ENCODE data around the gene CSF2RB.

The CSF2RB gene

GRCh38 chr22:36936362-36937116 lies 23.1 kb downstream of the CSF2RB start:
- DNase-seq (ENCODE audit: low read depth) = no peak

- no peak for DNase-seq (ENCODE audit: low read depth)
Measured at GRCh38 chr22:36937319-36938027, 24.0 kb downstream of the CSF2RB start.

DNA sequence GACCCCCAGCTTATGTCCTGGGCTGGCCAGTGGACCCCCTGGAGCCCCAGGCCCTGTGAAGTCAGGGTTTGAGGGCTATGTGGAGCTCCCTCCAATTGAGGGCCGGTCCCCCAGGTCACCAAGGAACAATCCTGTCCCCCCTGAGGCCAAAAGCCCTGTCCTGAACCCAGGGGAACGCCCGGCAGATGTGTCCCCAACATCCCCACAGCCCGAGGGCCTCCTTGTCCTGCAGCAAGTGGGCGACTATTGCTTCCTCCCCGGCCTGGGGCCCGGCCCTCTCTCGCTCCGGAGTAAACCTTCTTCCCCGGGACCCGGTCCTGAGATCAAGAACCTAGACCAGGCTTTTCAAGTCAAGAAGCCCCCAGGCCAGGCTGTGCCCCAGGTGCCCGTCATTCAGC lies 24.6 kb downstream of the CSF2RB start:
- no peak for DNase-seq (ENCODE audit: low read depth)

- no peak for DNase-seq (ENCODE audit: low read depth)
Measured at GRCh38 chr22:36938886-36939285, 25.5 kb downstream of the CSF2RB start.

DNA sequence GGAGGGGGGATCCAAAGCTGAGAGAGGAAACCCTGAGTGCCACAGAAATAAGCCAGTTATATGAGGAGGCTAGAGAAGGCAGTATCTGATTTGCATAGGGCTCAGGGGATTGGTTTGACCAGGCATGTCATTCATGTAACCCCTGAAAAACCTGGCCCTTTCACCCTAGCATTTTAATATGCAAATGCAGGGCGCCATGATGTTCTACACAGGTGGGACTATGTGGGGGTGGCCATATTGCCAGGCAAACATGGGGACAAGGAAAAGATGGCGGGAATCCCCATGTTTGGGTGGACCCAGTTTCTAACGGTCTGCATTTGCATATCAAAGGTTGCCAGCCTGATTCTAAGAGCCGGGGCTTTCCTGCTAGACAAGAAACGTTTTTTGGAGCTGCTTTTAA lies 27.2 kb downstream of the CSF2RB start:
- no peak for DNase-seq (ENCODE audit: low read depth)

DNA sequence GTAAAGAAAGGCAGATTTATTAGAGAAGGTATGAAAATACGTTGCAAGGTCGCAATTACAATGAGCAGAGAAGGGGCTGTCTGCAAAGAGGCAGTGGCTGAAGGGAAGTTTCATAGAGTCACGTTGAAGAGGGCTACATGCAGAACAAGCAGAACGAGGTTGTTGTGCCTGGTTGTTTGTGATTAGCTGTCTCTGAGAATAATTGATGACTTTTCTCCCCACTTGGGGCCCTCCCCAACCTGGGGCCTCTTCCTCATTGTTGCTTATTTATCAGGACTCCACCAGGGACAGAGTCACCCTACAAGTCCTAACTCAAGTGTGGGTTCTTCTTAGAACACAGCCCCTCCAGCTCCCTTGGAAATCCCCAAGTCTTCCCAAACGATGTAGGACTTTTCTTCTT lies 29.1 kb downstream of the CSF2RB start:
- no peak for DNase-seq (ENCODE audit: low read depth)

- no peak for DNase-seq (ENCODE audit: low read depth)
Measured at GRCh38 chr22:36946421-36947158, 33.2 kb downstream of the CSF2RB start.

GRCh38 chr22:36948273-36949225 lies 35.1 kb downstream of the CSF2RB start:
- DNase-seq (ENCODE audit: low read depth) = no peak

DNA sequence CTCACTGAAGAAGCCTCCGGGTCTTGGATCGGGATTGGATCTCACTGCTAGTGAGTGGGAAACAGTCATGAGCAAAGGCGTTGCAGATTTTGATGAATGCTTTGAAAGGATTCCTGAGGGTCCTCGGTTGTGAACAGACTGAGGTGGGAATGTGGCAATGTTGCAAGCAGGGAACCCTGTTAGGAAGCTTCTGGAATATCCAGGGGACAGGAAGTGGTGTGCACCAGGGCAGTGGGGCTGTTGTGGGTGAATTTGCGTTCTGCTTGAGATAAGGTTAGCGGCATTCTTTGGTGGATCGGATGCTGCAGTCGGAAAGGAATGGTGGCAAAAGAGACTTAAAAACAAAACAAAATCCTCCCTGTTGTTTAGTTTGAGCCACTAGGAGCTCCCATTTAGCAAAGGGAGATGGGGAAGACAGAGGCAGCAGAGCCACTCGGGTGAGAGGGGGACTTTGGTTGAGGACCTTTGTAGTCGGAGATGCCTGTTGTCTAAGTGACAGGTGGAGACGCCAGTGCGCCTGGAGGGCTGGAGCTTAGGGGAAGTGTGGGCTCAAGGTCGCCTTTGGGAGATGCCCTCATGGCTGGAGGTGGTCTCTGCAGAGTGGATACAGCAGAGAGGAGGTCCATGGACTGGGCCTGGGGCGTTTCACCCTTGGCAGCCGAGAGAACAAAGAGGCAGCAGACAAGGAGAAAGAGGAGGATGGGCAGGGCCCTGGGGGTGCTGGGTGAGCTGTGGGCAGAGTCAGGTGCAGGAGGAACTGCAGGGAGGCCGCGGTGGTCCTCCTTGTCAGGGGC lies 37.6 kb downstream of the CSF2RB start:
- DNase-seq (ENCODE audit: low read depth) = no peak

- DNase-seq (ENCODE audit: low read depth) = no peak
Measured at GRCh38 chr22:36951746-36952145, 38.3 kb downstream of the CSF2RB start.

GRCh38 chr22:36953239-36954080 lies 40.0 kb downstream of the CSF2RB start:
- DNase-seq (ENCODE audit: low read depth) = no peak

GRCh38 chr22:36954251-36955014 lies 41.0 kb downstream of the CSF2RB start:
- no peak for DNase-seq (ENCODE audit: low read depth)

GRCh38 chr22:36955691-36956090 lies 42.3 kb downstream of the CSF2RB start:
- no peak for DNase-seq (ENCODE audit: low read depth)

DNA sequence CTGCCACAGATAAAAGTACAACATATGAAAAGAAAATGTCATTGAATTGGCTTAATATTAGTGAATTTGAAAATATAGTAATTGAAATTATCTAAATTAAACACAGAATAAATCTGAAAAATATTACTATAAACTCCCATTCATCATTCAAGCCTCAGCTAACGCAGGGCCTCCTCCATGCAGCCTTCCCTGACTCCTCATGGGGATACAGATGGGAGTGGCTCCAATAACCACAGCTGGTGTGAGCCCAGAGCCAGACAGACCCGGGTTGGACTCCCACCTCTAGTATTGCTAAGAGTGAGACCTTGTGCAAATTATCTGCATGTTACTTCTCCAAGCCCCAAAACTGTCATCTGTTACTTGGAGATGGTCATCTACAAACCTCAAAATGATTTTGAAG lies 44.9 kb downstream of the CSF2RB start:
- DNase-seq (ENCODE audit: low read depth) = no peak

- DNase-seq (ENCODE audit: low read depth) = no peak
Measured at GRCh38 chr22:36961626-36962025, 48.2 kb downstream of the CSF2RB start.

DNA sequence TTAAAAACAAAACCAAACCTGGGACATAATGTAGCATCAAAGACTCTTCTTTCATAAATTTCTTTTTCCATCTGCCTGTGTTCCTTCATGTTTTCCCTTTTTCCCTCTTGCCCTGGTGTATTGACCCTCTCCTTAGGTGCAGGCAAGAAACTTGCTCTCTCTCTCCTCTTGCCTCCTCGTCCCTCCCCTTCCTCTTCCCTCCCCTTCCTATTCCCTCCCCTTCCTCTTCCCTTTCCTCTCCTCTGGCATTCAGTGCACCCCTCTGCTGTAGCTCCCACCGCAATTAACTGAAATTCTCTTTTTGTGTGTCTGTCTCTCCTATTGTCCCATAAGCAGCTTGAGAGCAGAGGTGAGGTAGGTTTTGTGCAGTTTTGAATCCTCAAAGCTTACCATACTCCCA lies 49.9 kb downstream of the CSF2RB start:
- DNase-seq (ENCODE audit: low read depth) = no peak

- no peak for DNase-seq (ENCODE audit: low read depth)
Measured at GRCh38 chr22:36964106-36964505, 50.7 kb downstream of the CSF2RB start.

DNA sequence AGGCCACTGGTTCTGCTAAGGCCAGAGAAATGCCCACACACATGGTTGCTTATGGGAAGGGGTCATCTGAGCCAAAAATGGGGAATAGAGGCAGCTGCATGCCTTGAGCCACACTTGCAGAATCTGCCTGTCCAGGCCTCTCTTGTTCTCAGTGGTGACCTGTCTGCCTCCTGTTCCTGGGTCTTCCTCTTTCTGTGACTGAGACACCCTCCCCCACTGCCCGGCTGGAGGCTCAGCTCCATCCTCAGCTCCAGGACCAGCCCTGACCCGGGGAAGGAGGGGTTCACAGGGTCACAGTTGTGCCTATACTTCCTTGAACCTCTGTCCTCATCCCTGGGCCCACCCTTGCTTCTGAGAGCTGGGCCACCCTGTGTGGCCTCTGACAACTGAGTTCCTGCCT lies 52.3 kb downstream of the CSF2RB start:
- DNase-seq (ENCODE audit: low read depth) = no peak

DNA sequence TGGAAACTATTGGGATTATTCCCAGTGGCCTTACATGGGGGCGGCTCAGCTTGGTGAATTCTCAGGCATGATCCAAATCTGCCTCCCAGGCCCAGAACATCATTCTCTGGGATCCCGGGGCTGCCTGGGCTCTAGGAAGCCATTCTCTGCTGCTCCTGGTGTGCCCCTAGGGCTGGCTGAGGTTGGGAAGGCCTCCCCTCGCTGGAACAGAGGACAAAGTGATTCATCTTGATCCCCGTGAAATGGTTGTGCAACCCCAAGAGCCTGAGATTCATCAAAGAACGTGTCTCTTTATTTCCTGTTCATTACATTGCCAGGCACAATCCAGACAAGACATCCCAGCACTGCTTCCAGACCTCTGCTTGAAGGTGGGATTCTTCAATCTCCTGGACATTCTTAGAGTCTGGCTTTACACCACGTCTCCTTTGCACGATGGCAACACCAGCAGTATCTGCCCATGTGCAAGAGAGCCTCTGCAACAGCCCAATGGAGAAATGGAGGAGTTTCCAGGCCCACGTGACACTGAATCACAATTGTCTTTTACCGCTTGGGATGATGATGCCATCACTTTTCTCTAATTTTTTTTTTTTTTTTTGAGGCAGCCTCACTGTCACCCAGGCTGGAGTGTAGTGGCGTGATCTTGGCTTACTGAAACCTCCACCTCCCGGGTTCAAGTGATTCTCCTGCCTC lies 53.6 kb downstream of the CSF2RB start:
- no peak for DNase-seq (ENCODE audit: low read depth)

Data from fibroblast of gingiva (primary cell).